CD1c-positive myeloid dendritic cell (primary cell): ENCODE results near the gene SEC14L6.

ENCODE experiments used
- DNase-seq: peaks from one replicate; pipeline ENCODE4 v3.0.0-alpha.2; 2016; ENCODE audit errors: extremely low spot score

The SEC14L6 gene

DNA sequence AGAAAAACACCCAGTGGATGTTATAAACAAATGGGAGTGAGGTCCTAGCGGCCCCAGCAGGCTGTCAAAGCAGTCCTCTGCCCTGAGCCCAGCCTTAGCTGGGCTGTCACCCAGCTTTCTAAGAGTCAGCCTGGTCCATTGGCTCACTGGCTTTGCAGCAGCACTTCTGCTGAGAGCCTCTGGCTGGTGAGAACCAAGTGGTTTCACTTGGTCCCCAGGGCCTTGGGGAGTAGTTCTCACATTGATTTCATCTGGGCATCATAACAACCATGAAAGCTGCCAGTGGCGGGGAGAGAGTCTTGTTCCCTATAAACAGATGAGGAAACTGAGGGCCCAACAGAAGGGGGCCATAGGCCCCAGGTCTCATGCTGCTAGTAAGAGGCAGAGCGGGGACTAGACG lies 11.4 kb downstream of the SEC14L6 start:
- no peak for DNase-seq

DNA sequence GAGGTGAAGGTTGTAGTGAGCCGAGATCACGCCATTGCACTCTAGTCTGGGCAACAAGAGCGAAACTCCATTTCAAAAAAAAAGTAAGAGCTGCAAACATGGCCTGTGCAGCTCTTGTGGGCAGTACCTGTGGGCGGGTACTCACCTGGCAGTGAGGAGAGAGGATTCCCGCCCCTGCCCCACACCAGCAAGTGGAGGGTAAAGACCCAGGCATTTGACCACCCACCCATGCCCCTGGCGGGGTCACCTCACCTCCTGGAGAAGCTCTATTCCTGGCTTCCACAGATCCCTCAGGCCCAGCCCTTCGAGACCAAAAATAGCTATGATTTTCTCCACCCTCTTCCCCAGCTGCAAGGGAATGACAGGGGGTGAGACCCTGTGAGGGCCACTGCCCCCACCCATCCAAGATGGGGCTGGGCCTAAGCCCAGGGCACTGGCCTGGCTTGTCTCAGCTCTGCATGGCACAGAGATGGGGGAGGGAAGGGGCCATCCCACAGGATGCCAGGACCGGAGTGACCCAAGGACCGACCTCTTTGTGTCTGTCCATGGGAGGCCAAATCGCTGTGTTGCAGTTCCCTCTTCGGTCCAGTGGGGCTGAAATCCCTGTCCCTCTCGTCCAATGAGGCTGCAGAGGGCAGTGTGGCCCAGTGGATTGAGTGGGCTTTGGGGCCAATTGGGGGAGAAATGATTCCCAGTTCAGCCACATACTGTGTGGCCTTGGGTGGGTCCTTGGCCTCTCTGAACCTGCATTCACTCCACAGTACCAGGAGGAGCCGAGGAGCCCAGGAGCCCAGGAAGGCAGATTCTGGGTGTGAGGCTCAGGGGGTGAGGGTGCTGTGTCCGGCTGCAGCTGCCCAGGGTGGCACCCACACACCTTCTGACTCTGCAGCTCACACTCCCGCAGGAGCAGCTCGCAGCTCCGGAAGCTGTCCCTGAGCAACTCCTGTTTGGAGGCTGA lies 14.6 kb downstream of the SEC14L6 start:
- no peak for DNase-seq

DNA sequence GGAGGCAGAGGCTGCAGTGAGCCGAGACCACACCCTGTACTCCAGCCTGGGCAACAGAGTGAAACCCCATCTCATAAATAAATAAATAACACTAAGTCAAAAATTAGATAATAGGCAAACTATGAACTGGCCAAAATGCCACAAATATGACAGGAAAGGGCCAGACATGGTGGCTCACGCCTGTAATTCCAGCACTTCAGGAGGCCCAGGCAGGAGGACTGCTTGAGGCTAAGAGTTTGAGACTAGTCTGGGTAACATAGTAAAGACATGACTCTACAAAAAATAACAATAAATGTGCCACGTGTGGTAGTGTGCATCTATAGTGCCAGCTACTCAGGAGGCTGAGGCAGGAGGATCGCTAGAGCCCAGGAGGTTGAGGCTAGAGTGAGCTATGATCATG lies 19.9 kb downstream of the SEC14L6 start:
- no peak for DNase-seq

DNA sequence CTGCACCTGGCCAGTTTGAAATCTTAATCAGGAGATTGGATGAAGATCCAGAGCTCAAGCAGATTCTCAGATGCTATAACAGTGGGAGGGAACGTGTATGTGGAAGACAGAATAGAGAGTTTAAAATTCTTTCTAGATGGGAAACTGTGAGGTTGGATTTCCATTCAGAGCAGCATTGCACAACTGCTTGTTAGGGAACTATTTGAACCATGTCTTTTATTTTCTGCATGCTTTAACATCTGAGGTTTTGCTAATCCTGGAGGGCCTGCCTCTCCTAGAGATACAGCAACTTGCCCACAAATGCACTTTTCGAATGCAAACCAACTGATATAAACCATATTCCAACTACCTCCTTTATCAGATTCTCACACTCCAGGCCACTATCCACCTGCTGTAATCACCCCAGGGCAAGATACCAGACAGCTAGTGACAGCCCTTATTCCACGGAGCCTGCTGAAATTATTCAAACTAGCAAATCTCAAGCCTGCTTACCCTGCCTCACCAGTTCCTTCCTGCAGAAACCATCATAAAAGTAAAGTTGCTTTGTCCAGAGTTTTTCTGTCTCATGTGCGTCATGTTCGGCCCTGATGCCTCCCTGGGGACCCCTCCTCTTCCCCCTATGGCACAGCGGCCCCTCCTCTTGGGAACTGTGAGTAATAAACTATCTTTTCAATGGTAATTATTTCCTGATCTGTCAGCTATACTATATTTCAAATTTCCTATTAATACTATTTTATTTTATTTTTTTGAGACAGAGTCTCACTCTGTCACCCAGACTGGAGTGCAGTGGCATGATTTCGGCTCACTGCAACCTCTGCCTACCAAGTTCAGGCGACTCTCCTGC lies 22.7 kb downstream of the SEC14L6 start:
- DNase-seq, result no peak

DNA sequence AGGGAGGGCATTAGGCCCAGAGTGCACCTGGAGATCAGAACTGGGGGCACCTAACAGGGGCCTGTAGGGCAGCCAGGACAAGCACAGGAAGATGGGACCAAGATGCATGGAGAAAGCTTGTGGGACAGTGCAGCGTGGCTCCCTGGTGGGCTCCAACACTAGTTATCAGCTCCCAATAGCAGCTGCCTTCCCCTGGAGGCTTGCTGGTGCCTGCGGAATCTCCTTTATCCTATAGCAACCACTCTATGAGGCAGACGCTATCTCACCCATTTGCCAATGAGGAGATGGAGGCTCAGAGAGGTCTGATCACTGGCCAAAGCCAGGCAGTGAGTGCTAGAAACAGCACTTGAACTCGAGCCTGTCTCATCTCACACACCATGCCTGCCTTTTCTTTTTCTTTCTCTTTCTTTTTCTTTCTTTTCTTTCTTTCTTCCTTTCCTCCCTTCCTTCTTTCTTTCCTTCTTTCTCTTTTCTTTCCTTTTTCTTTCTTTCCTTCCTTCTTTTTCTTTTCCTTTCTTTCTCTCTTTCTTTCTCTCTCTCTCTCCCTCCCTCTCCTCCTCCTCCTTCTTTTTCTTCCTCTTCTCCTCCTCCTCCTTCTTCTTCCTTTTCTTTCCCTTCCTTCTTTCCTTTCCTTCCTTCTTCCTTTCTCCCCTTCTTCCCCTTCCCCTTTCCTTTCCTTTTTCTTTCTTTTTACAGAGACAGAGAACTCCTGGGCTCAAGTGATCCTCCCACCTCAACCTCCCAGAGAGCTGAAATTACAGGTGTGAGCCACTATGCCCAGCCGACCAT lies 25.0 kb downstream of the SEC14L6 start:
- DNase-seq, result no peak

DNA sequence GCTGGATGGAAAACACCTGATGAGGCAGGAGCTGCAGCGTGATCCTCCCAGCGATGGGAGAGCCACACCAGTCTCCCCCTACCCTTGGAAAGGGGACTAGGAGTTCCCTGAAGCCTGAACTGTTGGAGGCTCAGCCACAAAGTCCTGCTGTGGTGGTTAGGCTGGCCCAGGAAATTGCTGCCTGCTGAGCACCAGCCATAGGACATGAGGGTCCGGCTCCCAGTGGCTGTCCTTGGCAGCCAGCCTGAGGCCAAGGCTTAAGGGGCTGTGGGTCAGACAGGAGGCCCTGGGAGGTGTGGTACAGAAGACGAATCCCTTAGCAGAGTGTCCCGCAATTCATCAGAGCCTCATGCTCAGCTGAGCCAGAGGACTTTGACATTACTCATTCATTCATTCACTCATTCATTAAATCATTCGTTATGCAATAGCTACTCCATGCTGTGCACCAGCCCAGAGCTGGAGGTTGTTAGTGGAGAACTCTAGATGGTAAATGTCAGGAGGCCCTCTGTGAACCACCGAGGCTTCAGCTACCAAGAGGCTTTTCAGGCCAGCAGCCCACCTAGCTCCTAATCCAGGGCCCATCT lies 26.6 kb downstream of the SEC14L6 start:
- no peak for DNase-seq

DNA sequence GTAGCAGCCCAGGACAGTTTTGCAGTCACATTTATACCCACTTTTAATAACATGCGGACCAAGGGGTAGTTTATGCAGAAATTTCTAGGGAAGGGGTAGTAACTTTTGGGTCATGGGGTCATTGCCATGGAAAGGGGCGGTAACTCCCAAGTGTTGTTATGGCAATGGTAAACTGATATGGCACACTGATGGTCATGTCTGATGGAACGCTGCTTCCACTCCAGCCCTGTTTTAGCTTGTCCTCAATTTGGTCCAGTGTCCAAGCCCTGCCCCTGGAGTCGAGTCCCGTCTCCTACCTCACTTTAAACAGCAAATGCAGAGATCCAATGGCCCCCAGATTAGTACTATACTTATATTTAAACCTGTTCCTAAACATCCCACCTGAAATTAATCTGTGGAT lies 29.8 kb downstream of the SEC14L6 start:
- no peak for DNase-seq

DNA sequence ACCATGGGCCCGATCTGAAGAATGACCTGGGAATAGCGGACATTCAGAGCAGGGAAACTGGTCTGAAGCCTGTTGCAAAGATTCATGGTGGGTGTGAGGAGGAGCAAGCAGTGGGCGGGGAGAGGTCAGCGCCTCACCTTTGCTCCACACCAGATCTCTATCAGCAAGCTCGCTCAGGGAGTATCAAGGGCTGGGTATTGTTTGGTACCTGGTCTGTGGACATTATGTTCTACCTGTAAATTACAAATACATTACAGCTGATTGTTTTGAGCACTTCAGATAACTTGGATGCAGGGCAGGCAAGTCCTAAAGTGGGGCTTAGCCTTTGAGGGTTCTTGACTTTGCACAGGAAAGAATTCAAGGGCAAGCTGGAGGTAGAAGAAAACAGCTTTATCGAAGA lies 30.3 kb downstream of the SEC14L6 start:
- no peak for DNase-seq

DNA sequence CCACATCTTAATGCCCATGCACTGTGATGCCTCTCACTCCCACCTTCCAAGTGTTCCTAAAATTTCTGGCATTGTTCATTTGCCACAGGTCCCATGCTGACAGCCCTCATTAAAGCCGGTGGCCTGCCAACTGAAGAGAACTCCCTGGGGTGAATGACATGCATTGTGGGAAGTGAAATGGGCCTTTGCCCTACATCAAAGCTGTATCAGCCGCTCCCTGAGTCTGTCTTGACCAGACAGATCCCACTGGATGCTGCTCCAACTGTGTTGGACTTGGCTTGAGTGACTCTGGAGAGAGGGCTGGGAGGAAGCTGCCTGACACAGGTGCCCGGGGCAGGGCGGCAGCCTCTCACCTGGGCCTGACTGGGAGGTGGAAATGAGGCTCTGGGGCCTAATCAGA lies 32.3 kb downstream of the SEC14L6 start:
- no peak for DNase-seq

DNA sequence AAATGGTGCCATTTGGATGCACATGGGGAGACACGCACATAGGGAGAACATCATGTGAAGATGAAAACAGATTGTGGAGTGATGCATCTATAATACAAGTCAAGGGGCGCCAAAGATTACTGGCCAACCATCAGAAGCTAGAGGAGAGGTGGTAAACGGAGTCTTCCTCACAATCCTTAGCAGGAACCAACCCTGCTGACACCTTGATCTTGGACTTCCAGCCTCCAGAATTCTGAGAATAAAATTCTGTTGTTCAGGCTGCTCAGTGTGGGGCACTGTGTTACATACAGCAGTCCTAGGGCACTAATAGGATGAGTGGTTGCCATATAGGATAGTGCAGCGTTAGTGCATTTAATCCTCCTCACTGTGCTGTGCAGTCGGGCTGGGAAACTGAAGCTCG lies 33.1 kb downstream of the SEC14L6 start:
- DNase-seq, result no peak

DNA sequence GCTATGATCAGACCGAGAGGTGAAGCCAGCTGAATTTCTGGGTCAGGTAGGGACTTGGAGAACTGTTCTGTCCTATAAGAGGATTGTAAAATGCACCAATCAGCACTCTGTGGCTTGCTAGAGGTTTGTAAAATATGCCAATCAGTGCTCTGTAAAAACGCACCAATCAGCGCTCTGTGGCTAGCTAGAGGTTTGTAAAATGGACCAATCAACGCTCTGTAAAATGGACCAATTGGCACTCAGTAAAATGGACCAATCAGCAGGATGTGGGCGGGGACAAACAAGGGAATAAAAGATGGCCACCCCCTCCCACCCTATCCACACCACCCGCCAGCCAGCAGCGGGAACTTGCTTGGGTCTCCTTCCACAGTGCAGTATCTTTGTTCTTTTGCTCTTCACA lies 34.6 kb downstream of the SEC14L6 start:
- no peak for DNase-seq

DNA sequence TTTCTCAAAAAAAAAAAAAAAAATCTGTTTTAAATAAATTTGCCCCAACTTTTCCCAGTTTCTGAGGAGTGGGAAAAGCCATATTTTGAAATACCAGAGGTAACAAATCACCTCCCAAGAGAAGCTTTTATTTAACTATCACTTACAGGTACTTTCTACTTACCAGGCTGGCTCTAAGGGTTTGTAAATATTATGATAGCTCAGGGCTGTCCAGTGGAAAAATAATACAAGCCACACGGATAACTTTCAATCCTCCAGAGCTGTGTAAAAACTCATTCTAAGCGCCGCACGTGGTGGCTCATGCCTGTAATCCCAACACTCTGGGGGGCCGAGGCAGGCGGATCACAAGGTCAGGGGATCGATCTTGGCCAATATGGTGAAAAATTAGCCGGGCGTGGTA lies 35.4 kb downstream of the SEC14L6 start:
- no peak for DNase-seq

DNA sequence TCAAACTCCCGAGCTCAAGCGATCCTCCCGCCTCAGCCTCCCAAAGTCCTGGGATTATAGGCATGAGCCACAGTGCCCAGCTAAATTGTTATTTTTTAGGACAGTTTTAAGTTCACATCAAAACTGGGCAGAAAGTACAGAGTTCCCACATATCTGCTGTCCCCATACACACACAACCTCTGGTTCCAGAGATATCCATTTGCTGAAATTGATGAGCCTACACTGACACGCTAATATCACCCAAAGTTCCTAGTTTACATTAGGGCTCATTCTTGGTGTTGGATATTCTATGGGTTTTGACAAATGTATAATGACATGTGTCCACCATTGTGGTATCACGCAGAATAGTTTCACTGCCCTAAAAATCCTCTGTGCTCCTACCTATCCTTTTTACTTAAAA lies 38.3 kb downstream of the SEC14L6 start:
- DNase-seq, result no peak

DNA sequence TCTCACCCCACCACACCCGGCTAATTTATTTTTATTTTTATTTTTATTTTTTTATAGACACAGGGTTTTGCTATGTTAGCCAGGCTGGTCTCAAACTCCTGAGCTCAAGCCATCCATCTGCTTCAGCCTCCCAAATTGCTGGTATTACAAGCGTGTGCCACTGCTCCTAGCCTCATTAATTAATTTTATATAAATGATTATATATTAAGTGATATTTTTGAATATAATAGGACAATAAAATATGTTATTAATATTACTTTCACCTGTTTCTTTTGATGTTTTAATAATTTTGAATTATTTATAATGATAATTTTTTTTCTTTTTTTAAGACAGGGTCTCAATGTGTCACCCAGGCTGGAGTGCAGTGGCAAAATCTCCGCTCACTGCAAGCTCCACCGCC lies 38.9 kb downstream of the SEC14L6 start:
- DNase-seq, result no peak

DNA sequence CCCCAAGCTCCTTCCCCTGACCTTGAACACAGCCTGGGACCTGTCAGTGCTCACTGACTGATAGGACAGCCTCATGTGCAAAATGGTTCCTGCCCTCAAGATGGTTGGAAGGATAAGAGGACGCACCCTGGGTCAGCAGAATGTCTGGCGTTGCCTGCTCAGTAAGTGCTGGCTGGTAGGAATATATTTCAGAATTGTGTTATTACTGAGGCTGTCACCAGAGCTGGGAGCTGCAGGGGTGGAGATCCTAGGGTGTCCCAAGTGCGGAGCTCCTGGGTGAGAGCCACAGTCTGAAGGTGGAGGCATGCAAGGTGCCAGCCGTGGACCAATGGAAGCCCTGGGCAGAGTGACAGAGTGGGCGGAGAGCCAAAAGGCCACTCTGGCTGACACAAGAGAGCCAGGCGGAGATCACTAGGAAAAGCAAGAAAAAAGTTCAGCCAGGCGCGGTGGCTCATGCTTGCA lies 40.0 kb downstream of the SEC14L6 start:
- DNase-seq, result no peak

DNA sequence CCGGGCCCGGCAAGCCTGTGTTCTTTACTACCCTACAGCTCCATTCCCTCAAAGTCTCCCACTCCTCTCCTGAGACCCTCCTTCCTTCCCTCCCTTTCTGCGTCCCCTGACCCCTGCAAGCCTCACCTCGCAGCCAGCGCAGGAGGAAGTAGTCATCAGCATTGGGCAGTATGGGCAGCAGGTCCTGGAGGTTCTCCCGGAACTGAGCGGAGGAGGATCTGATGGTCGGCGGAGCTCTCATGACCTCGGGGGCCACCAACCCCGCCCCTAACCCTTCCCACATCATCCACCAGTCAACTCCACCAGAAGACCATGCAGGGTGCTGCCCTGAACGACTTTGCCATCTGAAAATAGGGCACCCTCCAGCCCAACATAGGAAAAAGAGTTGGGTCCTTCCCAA lies 43.0 kb downstream of the SEC14L6 start:
- no peak for DNase-seq

DNA sequence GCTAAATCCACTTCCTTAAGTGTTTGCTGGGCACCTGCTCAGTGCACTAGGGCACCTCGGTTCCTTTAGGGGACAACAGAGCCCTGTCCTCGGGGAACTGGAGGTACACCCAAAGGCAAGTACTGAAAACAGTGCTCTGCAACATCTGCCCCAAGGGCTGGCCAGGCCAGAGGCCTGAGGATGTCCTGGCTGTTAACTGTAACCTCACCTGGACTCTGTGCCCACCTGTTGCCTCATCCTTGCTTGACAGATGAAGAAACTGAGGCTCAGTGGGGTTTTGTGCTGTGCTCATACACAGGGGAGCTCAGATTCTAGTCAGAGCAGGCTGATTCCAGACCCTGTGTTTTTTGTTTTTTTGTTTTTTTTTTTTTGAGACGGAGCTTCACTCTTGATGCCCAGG lies 43.6 kb downstream of the SEC14L6 start:
- no peak for DNase-seq

DNA sequence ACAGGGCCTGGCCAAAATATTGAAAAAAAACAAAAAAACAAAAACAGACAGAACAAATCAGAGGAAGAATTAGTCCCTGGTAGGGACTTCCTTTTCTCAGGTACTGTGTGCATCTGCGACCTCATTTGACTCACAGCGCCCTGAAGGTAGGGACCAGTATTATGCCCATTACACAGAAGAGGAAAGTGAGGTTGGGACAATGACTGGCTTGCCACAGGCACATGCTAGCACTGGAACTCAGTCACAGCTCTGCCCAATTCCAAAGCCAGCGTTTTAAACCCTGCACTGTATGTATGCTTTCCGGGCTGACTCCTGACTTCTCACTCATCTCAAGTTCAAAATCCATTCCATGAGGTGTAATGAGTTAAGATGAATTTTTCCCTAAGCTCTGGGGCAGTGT lies 44.4 kb downstream of the SEC14L6 start:
- no peak for DNase-seq

DNA sequence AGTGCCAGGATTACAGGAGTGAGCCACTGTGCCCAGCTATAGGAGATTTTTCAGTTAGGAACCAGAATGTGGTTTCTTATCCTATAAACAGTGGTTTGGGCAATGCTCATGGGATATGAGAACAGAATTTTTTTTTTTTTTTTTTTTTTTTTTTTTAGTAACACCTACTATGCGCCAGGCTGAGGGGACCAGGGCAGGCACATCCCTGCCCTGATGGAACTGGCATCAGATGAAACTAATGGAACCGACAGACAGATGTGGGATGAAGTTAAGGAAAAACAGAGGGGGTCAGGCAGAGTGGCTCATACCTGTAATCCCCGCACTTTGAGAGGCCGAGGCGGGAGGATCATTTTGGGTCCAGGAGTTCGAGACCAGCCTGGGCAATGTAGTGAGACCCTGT lies 45.9 kb downstream of the SEC14L6 start:
- DNase-seq, result no peak

DNA sequence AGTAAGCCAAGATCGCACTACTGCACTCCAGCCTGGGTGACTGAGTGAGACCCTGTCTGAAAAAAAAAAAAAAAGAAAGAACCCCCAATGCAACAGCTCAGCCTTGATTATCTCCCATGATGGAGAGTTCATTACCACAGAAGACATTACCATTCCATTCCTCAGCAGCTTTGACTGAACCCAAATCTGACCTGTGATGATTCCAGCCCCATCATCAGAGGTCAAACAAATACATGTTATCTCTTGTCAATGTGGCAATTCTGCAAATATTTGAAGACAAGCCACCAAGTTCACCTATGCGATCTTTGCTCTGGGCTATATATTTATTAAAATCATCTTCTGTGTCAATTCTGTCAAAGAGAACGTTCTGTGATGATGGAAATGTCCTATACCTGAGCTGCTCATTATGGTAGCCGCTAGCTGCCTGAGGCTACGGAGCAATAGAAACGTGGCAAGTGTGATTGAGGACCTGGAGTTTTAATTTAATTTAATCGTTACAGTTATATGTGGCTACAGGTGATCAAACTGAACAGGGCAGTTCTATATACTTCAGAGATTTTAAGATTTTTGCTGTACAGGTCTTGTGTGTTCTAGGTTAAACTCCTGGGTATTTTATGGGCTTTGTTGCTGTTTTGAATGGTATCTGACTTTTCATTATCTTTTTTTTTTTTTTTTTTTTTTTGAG lies 48.9 kb downstream of the SEC14L6 start:
- no peak for DNase-seq
